A549 (cell line): ENCODE measurements around the gene PITPNM3. TPM values are rescaled to one million over a fixed set of nuclear protein-coding genes. Genes with fewer than 3 reads are reported as not detected.

Experiments used
- ATAC-seq, 2 experiments: fragments of 200-7000 bp in 1 of 2; fragments of >200 bp in 1 of 2; cut with Nextera tagmentation in 1 of 2; cut with Tn5 transposase in 1 of 2; 3 replicates each; pipeline versions ENCODE4 v1.8.0 to v1.9.1; 2018 to 2020; ENCODE audit warnings: mild to moderate bottlenecking in 1 of 2, moderate library complexity in 1 of 2
- CTCF ChIA-PET: fragments of 300-600 bp; sonication (Branson Sonifier 250); formaldehyde crosslinking; extraction: SDS; loops from one replicate; lab custom pipeline; 2021; ENCODE audit warnings: antibody characterized with exemption, inconsistent platforms; lab: Yijun Ruan, JAX
- POLR2A ChIA-PET: fragments of 350-600 bp; formaldehyde crosslinking; extraction: SDS; loops from one replicate; lab custom pipeline; 2021; ENCODE audit warnings: antibody characterized with exemption, inconsistent platforms; lab: Yijun Ruan, JAX
- DNase-seq, 2 experiments: peaks; one replicate each; pipeline versions ENCODE4 v3.0.0 to v3.0.0-alpha.2; 2011 to 2016; ENCODE audit warnings: low read depth in 1 of 2, low spot score in 1 of 2
- FAIRE-seq: peaks from 2 replicates; lab custom pipeline; 2011; peaks lifted over from hg19 to GRCh38; lab: Jason Lieb, UNC
- H3K27ac ChIP-seq, 2 experiments: fragments of >200 bp; sonication (Bioruptor Twin); formaldehyde crosslinking; 3 replicates each; pipeline ENCODE4 v1.5.1; 2016 to 2017
- H3K4me1 ChIP-seq: fragments of >200 bp; sonication (Bioruptor Twin); formaldehyde crosslinking; 3 replicates; pipeline ENCODE4 v1.6.1; 2016
- H3K4me2 ChIP-seq: fragments of >200 bp; sonication (Bioruptor Twin); formaldehyde crosslinking; 3 replicates; pipeline ENCODE4 v1.6.1; 2016
- H3K4me3 ChIP-seq: fragments of >200 bp; sonication (Bioruptor Twin); formaldehyde crosslinking; 3 replicates; pipeline ENCODE4 v1.5.1; 2016
- H3K9me3 ChIP-seq: fragments of >200 bp; sonication (Bioruptor Twin); formaldehyde crosslinking; 3 replicates; pipeline ENCODE4 v1.6.1; 2016
- BHLHE40 ChIP-seq: IDR thresholded peaks from 2 replicates; pipeline ENCODE4 v1.6.1; 2012; ENCODE audit warnings: low read depth, low read length, inconsistent platforms
- CBX2 ChIP-seq: fragments of 200-600 bp; sonication (generic); IDR thresholded peaks from 2 replicates; pipeline ENCODE4 v1.6.1; 2016; ENCODE audit warnings: low read depth, mild to moderate bottlenecking, borderline replicate concordance
- CBX8 ChIP-seq: fragments of 200-600 bp; sonication (generic); IDR thresholded peaks from 2 replicates; pipeline ENCODE4 v1.6.1; 2016
- CHD2 ChIP-seq: fragments of 150-350 bp; IDR thresholded peaks from 2 replicates; pipeline ENCODE4 v1.6.1; 2014; ENCODE audit warnings: low read length; ENCODE audit not compliant: partially characterized antibody
- EHF ChIP-seq: fragments of 250-450 bp; sonication (Bioruptor Pico); IDR thresholded peaks from 2 replicates; pipeline ENCODE4 v1.5.0; 2020; ENCODE audit warnings: mild to moderate bottlenecking
- EHMT2 ChIP-seq: fragments of 200-600 bp; sonication (generic); IDR thresholded peaks from 2 replicates; pipeline ENCODE4 v1.6.1; 2016; ENCODE audit warnings: antibody characterized with exemption, low read depth, mild to moderate bottlenecking, moderate library complexity
- ELK1 ChIP-seq: fragments of 150-350 bp; IDR thresholded peaks from 2 replicates; pipeline ENCODE4 v1.6.1; 2014; ENCODE audit warnings: low read depth, mild to moderate bottlenecking, low read length
- EP300 ChIP-seq, 2 experiments: fragments of >200 bp; sonication (Bioruptor Twin); formaldehyde crosslinking; IDR thresholded peaks; 2 replicates in 1 of 2; 3 replicates in 1 of 2; pipeline ENCODE4 v1.6.1; 2016 to 2017
- HOXA7 ChIP-seq: fragments of 250-450 bp; sonication (Bioruptor Pico); IDR thresholded peaks from 2 replicates; pipeline ENCODE4 v1.5.0; 2020; ENCODE audit warnings: mild to moderate bottlenecking, moderate library complexity
- KDM1A ChIP-seq: fragments of 200-600 bp; sonication (generic); IDR thresholded peaks from 2 replicates; pipeline ENCODE4 v1.6.1; 2016; ENCODE audit warnings: low read depth, mild to moderate bottlenecking
- MAFK ChIP-seq: fragments of 450-650 bp; IDR thresholded peaks from 2 replicates; pipeline ENCODE4 v1.6.1; 2014; ENCODE audit not compliant: partially characterized antibody
- MAX ChIP-seq: IDR thresholded peaks from 2 replicates; pipeline ENCODE4 v1.6.1; 2012
- MAZ ChIP-seq: fragments of 150-350 bp; IDR thresholded peaks from 2 replicates; pipeline ENCODE4 v1.6.1; 2014; ENCODE audit warnings: antibody characterized with exemption, low read depth, low read length, borderline replicate concordance
- MYC ChIP-seq: IDR thresholded peaks from 2 replicates; pipeline ENCODE4 v1.6.1; 2012; ENCODE audit warnings: mild to moderate bottlenecking, inconsistent platforms, low read length, improper control_type of control experiment, borderline replicate concordance
- NFE2L2 ChIP-seq: fragments of 150-350 bp; conservative IDR thresholded peaks from 2 replicates; pipeline ENCODE4 v1.6.1; 2014; ENCODE audit warnings: low read length
- NPAS2 ChIP-seq: fragments of 250-450 bp; sonication (Bioruptor Pico); IDR thresholded peaks from 2 replicates; pipeline ENCODE4 v1.8.0; 2022; ENCODE audit warnings: mild to moderate bottlenecking, moderate library complexity, borderline replicate concordance
- PHF8 ChIP-seq: fragments of 200-600 bp; sonication (generic); IDR thresholded peaks from 2 replicates; pipeline ENCODE4 v1.6.1; 2016; ENCODE audit warnings: low read depth, mild to moderate bottlenecking, antibody characterized with exemption, moderate library complexity, borderline replicate concordance
- POLR2A ChIP-seq: IDR thresholded peaks from 2 replicates; pipeline ENCODE4 v1.6.1; 2012; ENCODE audit warnings: mild to moderate bottlenecking, low read length
- RAD21 ChIP-seq, 2 experiments: fragments of >200 bp in 1 of 2; sonication (Bioruptor Twin) in 1 of 2; formaldehyde crosslinking in 1 of 2; IDR thresholded peaks in 1 of 2; conservative IDR thresholded peaks in 1 of 2; 2 replicates in 1 of 2; 3 replicates in 1 of 2; pipeline ENCODE4 v1.6.1; 2012 to 2018; ENCODE audit warnings: inconsistent platforms in 1 of 2
- RARB ChIP-seq: fragments of 250-450 bp; sonication (Bioruptor Pico); IDR thresholded peaks from 2 replicates; pipeline ENCODE4 v1.8.0; 2021; ENCODE audit warnings: mild to moderate bottlenecking, moderate library complexity
- SMC3 ChIP-seq: fragments of >200 bp; sonication (Bioruptor Twin); formaldehyde crosslinking; IDR thresholded peaks from 3 replicates; pipeline ENCODE4 v1.6.1; 2018; ENCODE audit warnings: inconsistent platforms
- SREBF2 ChIP-seq: fragments of 450-650 bp; IDR thresholded peaks from 2 replicates; pipeline ENCODE4 v1.6.1; 2014; ENCODE audit warnings: mild to moderate bottlenecking, moderate library complexity
- ZC3H11A ChIP-seq: fragments of 450-650 bp; IDR thresholded peaks from 2 replicates; pipeline ENCODE4 v1.6.1; 2014; ENCODE audit warnings: antibody characterized with exemption, mild to moderate bottlenecking
- WGBS: methylation state at CpG from one replicate; pipeline ENCODE4 v1.1.6; 2017; ENCODE audit errors: missing lambda C conversion rate; 5-methylcytosine and 5-hydroxymethylcytosine counted together
- polyA plus RNA-seq, 4 experiments: library from polyadenylated mRNA; depleted of rRNA in 3 of 4; stranded (reverse); fragments of >200 nt; fragmentation: RNase III in 1 of 4; extraction: RNeasy Plus Mini Kit Qiagen cat#74134 plus additional on column Dnase treatment in 1 of 4; gene quantifications; 2 replicates in 3 of 4; 3 replicates in 1 of 4; pipeline ENCODE4 v1.2.3, GENCODE V29; 2011 to 2017
- TF ChIP-seq, protein P1 (sequence below): fragments of 450-650 bp; IDR thresholded peaks from 2 replicates; pipeline ENCODE4 v1.6.1; 2014; ENCODE audit warnings: antibody characterized with exemption

Gene PITPNM3
- polyA plus RNA-seq, 2 of the 4 experiments (the other 2 are of a cell fraction): 0.80 to 2.2 TPM

GRCh38 chr17:6543079-6544010, 13.0 kb downstream of the PITPNM3 start:
- Histone ChIP-seq H3K9me3 (peaks cover 5% of the 10 kb centered on the region; the same call in 2 of the 3 replicates), H3K4me3 (no peak overlapping the region), H3K4me1 (no peaks in the 10 kb centered on the region), H3K27ac (no peak overlapping the region), H3K4me2 (no peak overlapping the region)
- 77% methylated on average over 16 of the region's 16 CpGs for WGBS
- ChIA-PET POLR2A (no interaction called here), CTCF (interaction anchor here (0.8 to 2.4 kb wide), 4 partner anchors 9 to 70 kb away, joined by 3 to 9 read pairs (median 6); no protein-coding TSS in a partner anchor)
- ATAC-seq (no peak), FAIRE-seq (no peak), DNase-seq (no peak)
- TF ChIP-seq MYC: no peak
- TF ChIP-seq NFE2L2: no peak
- no peak for TF ChIP-seq RAD21 (conservative IDR thresholded peaks at IDR 0.05 in 1 of 2, IDR thresholded peaks at IDR 0.05 in 1 of 2)
- TF ChIP-seq MAX: no peak
- TF ChIP-seq MAZ: no peak
- no peak for TF ChIP-seq CHD2

- no peak for TF ChIP-seq RARB (CRISPR knock-in tag)
- no peak for TF ChIP-seq MAFK
- TF ChIP-seq ZC3H11A: no peak
- no peak for TF ChIP-seq EHF (CRISPR knock-in tag)
- no peak for TF ChIP-seq NFE2L2
- TF ChIP-seq, protein P1, sequence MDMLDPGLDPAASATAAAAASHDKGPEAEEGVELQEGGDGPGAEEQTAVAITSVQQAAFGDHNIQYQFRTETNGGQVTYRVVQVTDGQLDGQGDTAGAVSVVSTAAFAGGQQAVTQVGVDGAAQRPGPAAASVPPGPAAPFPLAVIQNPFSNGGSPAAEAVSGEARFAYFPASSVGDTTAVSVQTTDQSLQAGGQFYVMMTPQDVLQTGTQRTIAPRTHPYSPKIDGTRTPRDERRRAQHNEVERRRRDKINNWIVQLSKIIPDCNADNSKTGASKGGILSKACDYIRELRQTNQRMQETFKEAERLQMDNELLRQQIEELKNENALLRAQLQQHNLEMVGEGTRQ: no peak
- TF ChIP-seq PHF8: no peak
- TF ChIP-seq EP300 (IDR thresholded peaks at IDR 0.05): no peak
- no peak for TF ChIP-seq CBX8
- TF ChIP-seq POLR2A: no peak
- ATAC-seq (no peak), FAIRE-seq (no peak), DNase-seq (no peak)
- Histone ChIP-seq H3K4me3 (no peak overlapping the region), H3K9me3 (peaks cover 5% of the 10 kb centered on the region; the same call in 2 of the 3 replicates), H3K4me1 (no peaks in the 10 kb centered on the region), H3K27ac (no peak overlapping the region), H3K4me2 (no peak overlapping the region)
- CTCF ChIA-PET: interaction anchor here (1.6 to 2.4 kb wide), 2 partner anchors 10 to 69 kb away, joined by 3 to 9 read pairs; no protein-coding TSS in a partner anchor
- POLR2A ChIA-PET: no interaction called here
- 65% methylated on average over 4 of the region's 4 CpGs for WGBS
Observed at GRCh38 chr17:6542577-6542976, 13.8 kb downstream of the PITPNM3 start.

- CTCF ChIA-PET: interaction anchor here (0.8 to 2.4 kb wide), 4 partner anchors 11 to 69 kb away, joined by 3 to 9 read pairs (median 4); no protein-coding TSS in a partner anchor
- H3K4me3 ChIP-seq: no peak overlapping the region
- DNase-seq: no peak
- WGBS: 84% methylated on average over 4 of the region's 4 CpGs
- no peak overlapping the region for H3K27ac ChIP-seq
- H3K4me2 ChIP-seq: no peak overlapping the region
- no peaks in the 10 kb centered on the region for H3K4me1 ChIP-seq
- ATAC-seq: no peak
- FAIRE-seq: no peak
- TF ChIP-seq BHLHE40: no peak
- TF ChIP-seq SREBF2: no peak
- no peak for TF ChIP-seq HOXA7 (CRISPR knock-in tag)
- no peak for TF ChIP-seq CBX8
- TF ChIP-seq MYC: no peak
- no peak for TF ChIP-seq NFE2L2
- no peak for TF ChIP-seq NPAS2 (CRISPR knock-in tag)
- TF ChIP-seq KDM1A: no peak
- no peak for TF ChIP-seq CBX2
- TF ChIP-seq ELK1: no peak
- TF ChIP-seq SMC3: no peak
- TF ChIP-seq EHMT2: no peak
- POLR2A ChIA-PET: no interaction called here
- H3K9me3 ChIP-seq: peaks cover 5% of the 10 kb centered on the region; the same call in 2 of the 3 replicates
Observed at GRCh38 chr17:6541886-6542285, 14.5 kb downstream of the PITPNM3 start.
